Measurements from ENCODE around the gene ZNF473.
"Not testable (repeated sequence)": the region's sequence is repeated elsewhere in the genome, so short reads cannot be mapped to it uniquely, and the experiment has no call there.

ZNF473 gene

GRCh38 chr19:50067575-50067974 is 41.8 kb downstream of the ZNF473 start:
- no peak for TF ChIP-seq CTCF (IDR thresholded peaks at IDR 0.05; ENCODE audit: borderline replicate concordance, control extremely low read depth, extremely low read depth, insufficient read depth, missing control alignments)
- no peak for DNase-seq (ENCODE audit: low spot score)
- in situ Hi-C loops (cut with MboI; ENCODE audit: low sequenced_read_pairs, unreplicated experiment) = no loop called here

GRCh38 chr19:50068382-50068781 is 42.6 kb downstream of the ZNF473 start:
- DNase-seq (ENCODE audit: low spot score); in situ Hi-C loops (cut with MboI; ENCODE audit: low sequenced_read_pairs, unreplicated experiment): not testable (repeated sequence)

- DNase-seq (ENCODE audit: low spot score); in situ Hi-C loops (cut with MboI; ENCODE audit: low sequenced_read_pairs, unreplicated experiment): not testable (repeated sequence)
Observed at GRCh38 chr19:50075076-50075475, 49.3 kb downstream of the ZNF473 start.

- DNase-seq (ENCODE audit: low spot score); in situ Hi-C loops (cut with MboI; ENCODE audit: low sequenced_read_pairs, unreplicated experiment): not testable (repeated sequence)
Observed at GRCh38 chr19:50075644-50076372, 50.0 kb downstream of the ZNF473 start.

GRCh38 chr19:50076581-50077355 is 51.0 kb downstream of the ZNF473 start:
- DNase-seq (ENCODE audit: low spot score); in situ Hi-C loops (cut with MboI; ENCODE audit: low sequenced_read_pairs, unreplicated experiment): not testable (repeated sequence)

- in situ Hi-C loops (cut with MboI; ENCODE audit: low sequenced_read_pairs, unreplicated experiment) = not testable (repeated sequence)
Observed at GRCh38 chr19:50079014-50079413, 53.2 kb downstream of the ZNF473 start.

GRCh38 chr19:50084440-50084839 is 58.6 kb downstream of the ZNF473 start:
- in situ Hi-C loops (cut with MboI; ENCODE audit: low sequenced_read_pairs, unreplicated experiment); DNase-seq (ENCODE audit: low spot score): not testable (repeated sequence)

More at GRCh38 chr19:50079014-50079413, 53.2 kb downstream of the ZNF473 start:
- DNase-seq (ENCODE audit: low spot score) = not testable (repeated sequence)

- DNase-seq (ENCODE audit: low spot score); in situ Hi-C loops (cut with MboI; ENCODE audit: low sequenced_read_pairs, unreplicated experiment): not testable (repeated sequence)
Observed at GRCh38 chr19:50087153-50087552, 61.3 kb downstream of the ZNF473 start.

GRCh38 chr19:50090706-50091105 is 64.9 kb downstream of the ZNF473 start:
- DNase-seq (ENCODE audit: low spot score); in situ Hi-C loops (cut with MboI; ENCODE audit: low sequenced_read_pairs, unreplicated experiment): not testable (repeated sequence)

GRCh38 chr19:50091786-50092185 is 66.0 kb downstream of the ZNF473 start:
- DNase-seq (ENCODE audit: low spot score); in situ Hi-C loops (cut with MboI; ENCODE audit: low sequenced_read_pairs, unreplicated experiment): not testable (repeated sequence)

- in situ Hi-C loops (cut with MboI; ENCODE audit: low sequenced_read_pairs, unreplicated experiment); DNase-seq (ENCODE audit: low spot score): not testable (repeated sequence)
Observed at GRCh38 chr19:50092597-50092996, 66.8 kb downstream of the ZNF473 start.

GRCh38 chr19:50097884-50098283 is 72.1 kb downstream of the ZNF473 start:
- DNase-seq (ENCODE audit: low spot score); in situ Hi-C loops (cut with MboI; ENCODE audit: low sequenced_read_pairs, unreplicated experiment): not testable (repeated sequence)

GRCh38 chr19:50098892-50099291 is 73.1 kb downstream of the ZNF473 start:
- DNase-seq (ENCODE audit: low spot score); in situ Hi-C loops (cut with MboI; ENCODE audit: low sequenced_read_pairs, unreplicated experiment): not testable (repeated sequence)

GRCh38 chr19:50099696-50100095 is 73.9 kb downstream of the ZNF473 start:
- in situ Hi-C loops (cut with MboI; ENCODE audit: low sequenced_read_pairs, unreplicated experiment); DNase-seq (ENCODE audit: low spot score): not testable (repeated sequence)

- in situ Hi-C loops (cut with MboI; ENCODE audit: low sequenced_read_pairs, unreplicated experiment); DNase-seq (ENCODE audit: low spot score): not testable (repeated sequence)
Observed at GRCh38 chr19:50100946-50101345, 75.1 kb downstream of the ZNF473 start.

Measured in GM13976 (cell line).